HEK293 (cell line): ENCODE data around the gene PYGO2.

Experiments
- KLF1 ChIP-seq: fragments of 450-650 bp; formaldehyde crosslinking; IDR thresholded peaks from 2 replicates; pipeline ENCODE4 v1.5.1; 2016; ENCODE audit warnings: missing biosample characterization, missing genetic modification characterization
- KLF16 ChIP-seq: fragments of 450-650 bp; formaldehyde crosslinking; IDR thresholded peaks from 2 replicates; pipeline ENCODE4 v1.5.1; 2017; ENCODE audit warnings: missing biosample characterization, missing genetic modification characterization
- ZFP3 ChIP-seq: fragments of 450-650 bp; formaldehyde crosslinking; IDR thresholded peaks from 2 replicates; pipeline ENCODE4 v1.5.1; 2016; ENCODE audit warnings: low read depth, missing biosample characterization, missing genetic modification characterization
- ZNF223 ChIP-seq: fragments of 450-650 bp; formaldehyde crosslinking; IDR thresholded peaks from 2 replicates; pipeline ENCODE4 v1.5.1; 2016; ENCODE audit warnings: missing biosample characterization, missing genetic modification characterization
- ZNF48 ChIP-seq: fragments of 450-650 bp; formaldehyde crosslinking; IDR thresholded peaks from 2 replicates; pipeline ENCODE4 v1.5.1; 2016; ENCODE audit warnings: missing biosample characterization, missing genetic modification characterization
- ZNF558 ChIP-seq: fragments of 450-650 bp; formaldehyde crosslinking; IDR thresholded peaks from 2 replicates; pipeline ENCODE4 v1.5.1; 2016; ENCODE audit warnings: missing biosample characterization, missing genetic modification characterization
- ZNF571 ChIP-seq: fragments of 450-650 bp; formaldehyde crosslinking; IDR thresholded peaks from 2 replicates; pipeline ENCODE4 v1.5.0; 2017; ENCODE audit warnings: missing biosample characterization, missing genetic modification characterization
- ZNF610 ChIP-seq: fragments of 450-650 bp; formaldehyde crosslinking; IDR thresholded peaks from 2 replicates; pipeline ENCODE4 v1.5.1; 2016; ENCODE audit warnings: missing biosample characterization, missing genetic modification characterization, borderline replicate concordance
- ZNF626 ChIP-seq: fragments of 450-650 bp; sonication (Bioruptor Pico); formaldehyde crosslinking; IDR thresholded peaks from 2 replicates; pipeline ENCODE4 v1.5.1; 2018; ENCODE audit warnings: missing biosample characterization, missing genetic modification characterization, inconsistent platforms
- ZNF629 ChIP-seq: fragments of 450-650 bp; formaldehyde crosslinking; IDR thresholded peaks from 2 replicates; pipeline ENCODE4 v1.5.1; 2017; ENCODE audit warnings: missing biosample characterization, missing genetic modification characterization
- ZNF658 ChIP-seq: fragments of 450-650 bp; formaldehyde crosslinking; IDR thresholded peaks from 2 replicates; pipeline ENCODE4; 2016; ENCODE audit warnings: missing biosample characterization, missing genetic modification characterization
- ZNF664 ChIP-seq: fragments of 450-650 bp; formaldehyde crosslinking; IDR thresholded peaks from 2 replicates; pipeline ENCODE4 v1.5.1; 2016; ENCODE audit warnings: missing biosample characterization, missing genetic modification characterization
- ZNF76 ChIP-seq: fragments of 450-650 bp; formaldehyde crosslinking; IDR thresholded peaks from 2 replicates; pipeline ENCODE4; 2016; ENCODE audit warnings: low read depth, missing biosample characterization, missing genetic modification characterization, borderline replicate concordance
- ZNF785 ChIP-seq: fragments of 450-650 bp; formaldehyde crosslinking; IDR thresholded peaks from 2 replicates; pipeline ENCODE4 v1.5.1; 2016; ENCODE audit warnings: missing biosample characterization, missing genetic modification characterization
- TF ChIP-seq, protein P1 (sequence below): fragments of 450-650 bp; formaldehyde crosslinking; IDR thresholded peaks from 2 replicates; pipeline ENCODE4 v1.5.1; 2016; ENCODE audit warnings: missing biosample characterization, missing genetic modification characterization
- TF ChIP-seq, protein P2 (sequence below): fragments of 450-650 bp; formaldehyde crosslinking; IDR thresholded peaks from 2 replicates; pipeline ENCODE4 v1.5.1; 2017; ENCODE audit warnings: missing biosample characterization, missing genetic modification characterization
- TF ChIP-seq, protein P3 (sequence below): fragments of 450-650 bp; formaldehyde crosslinking; IDR thresholded peaks from 2 replicates; pipeline ENCODE4 v1.5.1; 2016; ENCODE audit warnings: missing biosample characterization, missing genetic modification characterization
- TF ChIP-seq, protein P4 (sequence below): fragments of 450-650 bp; formaldehyde crosslinking; IDR thresholded peaks from 2 replicates; pipeline ENCODE4 v1.5.1; 2016; ENCODE audit warnings: missing biosample characterization, missing genetic modification characterization, borderline replicate concordance
- TF ChIP-seq, protein P5 (sequence below): fragments of 450-650 bp; formaldehyde crosslinking; IDR thresholded peaks from 2 replicates; pipeline ENCODE4 v1.5.1; 2016; ENCODE audit warnings: missing biosample characterization, missing genetic modification characterization
- TF ChIP-seq, protein P6 (sequence below): fragments of 450-650 bp; formaldehyde crosslinking; IDR thresholded peaks from 2 replicates; pipeline ENCODE4 v1.5.1; 2016; ENCODE audit warnings: missing biosample characterization, missing genetic modification characterization
- TF ChIP-seq, protein P7 (sequence below): fragments of 450-650 bp; formaldehyde crosslinking; IDR thresholded peaks from 2 replicates; pipeline ENCODE4 v1.5.1; 2016; ENCODE audit warnings: missing biosample characterization, missing genetic modification characterization
- TF ChIP-seq, protein P8 (sequence below): fragments of 450-650 bp; formaldehyde crosslinking; IDR thresholded peaks from 2 replicates; pipeline ENCODE4 v1.5.1; 2016; ENCODE audit warnings: missing biosample characterization, missing genetic modification characterization

PYGO2 gene

DNA sequence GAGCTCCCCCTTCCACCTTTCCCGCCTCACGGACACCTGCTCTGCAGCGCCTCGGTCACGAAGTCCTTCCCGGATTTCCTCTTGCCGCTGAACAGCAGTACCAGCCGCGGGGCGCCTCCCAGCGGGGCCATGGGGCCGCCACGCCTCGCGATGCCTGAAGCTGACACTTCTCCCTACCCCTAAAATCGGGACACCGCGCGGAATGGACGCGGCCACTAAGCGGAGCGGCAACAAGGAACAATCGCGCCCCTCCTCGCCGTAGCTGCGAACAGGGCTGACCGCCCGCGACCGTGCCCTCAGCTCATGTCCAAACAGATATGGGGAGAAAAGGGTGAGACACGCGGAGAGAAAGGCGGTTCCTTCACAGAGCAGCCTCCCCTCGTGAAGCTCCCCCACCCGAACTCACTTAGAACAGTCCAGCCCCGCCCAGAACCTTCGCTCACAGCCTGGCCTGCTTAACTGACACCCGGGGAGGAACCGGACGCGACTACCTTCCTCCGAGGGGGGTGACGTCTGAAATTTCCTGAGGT is 25.0 kb downstream of the PYGO2 start, which contains the start of gene PMVK (continued):
- TF ChIP-seq, protein P1, sequence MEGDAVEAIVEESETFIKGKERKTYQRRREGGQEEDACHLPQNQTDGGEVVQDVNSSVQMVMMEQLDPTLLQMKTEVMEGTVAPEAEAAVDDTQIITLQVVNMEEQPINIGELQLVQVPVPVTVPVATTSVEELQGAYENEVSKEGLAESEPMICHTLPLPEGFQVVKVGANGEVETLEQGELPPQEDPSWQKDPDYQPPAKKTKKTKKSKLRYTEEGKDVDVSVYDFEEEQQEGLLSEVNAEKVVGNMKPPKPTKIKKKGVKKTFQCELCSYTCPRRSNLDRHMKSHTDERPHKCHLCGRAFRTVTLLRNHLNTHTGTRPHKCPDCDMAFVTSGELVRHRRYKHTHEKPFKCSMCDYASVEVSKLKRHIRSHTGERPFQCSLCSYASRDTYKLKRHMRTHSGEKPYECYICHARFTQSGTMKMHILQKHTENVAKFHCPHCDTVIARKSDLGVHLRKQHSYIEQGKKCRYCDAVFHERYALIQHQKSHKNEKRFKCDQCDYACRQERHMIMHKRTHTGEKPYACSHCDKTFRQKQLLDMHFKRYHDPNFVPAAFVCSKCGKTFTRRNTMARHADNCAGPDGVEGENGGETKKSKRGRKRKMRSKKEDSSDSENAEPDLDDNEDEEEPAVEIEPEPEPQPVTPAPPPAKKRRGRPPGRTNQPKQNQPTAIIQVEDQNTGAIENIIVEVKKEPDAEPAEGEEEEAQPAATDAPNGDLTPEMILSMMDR = peak; percentile 99
- TF ChIP-seq ZFP3 (tag by site-specific recombination) (no peak), ZNF785 (tag by site-specific recombination) (no peak), ZNF558 (tag by site-specific recombination) (no peak), ZNF610 (peak; percentile 86; the same call in 1 of the 2 replicates), KLF16 (tag by site-specific recombination) (peak; percentile 73; the same call in 1 of the 2 replicates), ZNF223 (no peak), ZNF658 (tag by site-specific recombination) (no peak), ZNF629 (tag by site-specific recombination) (no peak), KLF1 (tag by site-specific recombination) (peak; percentile 56), ZNF76 (tag by site-specific recombination) (peak; percentile 83; the same call in 1 of the 2 replicates), ZNF626 (no peak), ZNF664 (no peak), ZNF48 (tag by site-specific recombination) (no peak), ZNF571 (no peak)
- TF ChIP-seq, protein P2, sequence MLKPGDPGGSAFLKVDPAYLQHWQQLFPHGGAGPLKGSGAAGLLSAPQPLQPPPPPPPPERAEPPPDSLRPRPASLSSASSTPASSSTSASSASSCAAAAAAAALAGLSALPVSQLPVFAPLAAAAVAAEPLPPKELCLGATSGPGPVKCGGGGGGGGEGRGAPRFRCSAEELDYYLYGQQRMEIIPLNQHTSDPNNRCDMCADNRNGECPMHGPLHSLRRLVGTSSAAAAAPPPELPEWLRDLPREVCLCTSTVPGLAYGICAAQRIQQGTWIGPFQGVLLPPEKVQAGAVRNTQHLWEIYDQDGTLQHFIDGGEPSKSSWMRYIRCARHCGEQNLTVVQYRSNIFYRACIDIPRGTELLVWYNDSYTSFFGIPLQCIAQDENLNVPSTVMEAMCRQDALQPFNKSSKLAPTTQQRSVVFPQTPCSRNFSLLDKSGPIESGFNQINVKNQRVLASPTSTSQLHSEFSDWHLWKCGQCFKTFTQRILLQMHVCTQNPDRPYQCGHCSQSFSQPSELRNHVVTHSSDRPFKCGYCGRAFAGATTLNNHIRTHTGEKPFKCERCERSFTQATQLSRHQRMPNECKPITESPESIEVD = no peak
- TF ChIP-seq, protein P3, sequence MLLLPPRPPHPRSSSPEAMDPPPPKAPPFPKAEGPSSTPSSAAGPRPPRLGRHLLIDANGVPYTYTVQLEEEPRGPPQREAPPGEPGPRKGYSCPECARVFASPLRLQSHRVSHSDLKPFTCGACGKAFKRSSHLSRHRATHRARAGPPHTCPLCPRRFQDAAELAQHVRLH (tag by site-specific recombination) = peak; percentile 85
- TF ChIP-seq, protein P4, sequence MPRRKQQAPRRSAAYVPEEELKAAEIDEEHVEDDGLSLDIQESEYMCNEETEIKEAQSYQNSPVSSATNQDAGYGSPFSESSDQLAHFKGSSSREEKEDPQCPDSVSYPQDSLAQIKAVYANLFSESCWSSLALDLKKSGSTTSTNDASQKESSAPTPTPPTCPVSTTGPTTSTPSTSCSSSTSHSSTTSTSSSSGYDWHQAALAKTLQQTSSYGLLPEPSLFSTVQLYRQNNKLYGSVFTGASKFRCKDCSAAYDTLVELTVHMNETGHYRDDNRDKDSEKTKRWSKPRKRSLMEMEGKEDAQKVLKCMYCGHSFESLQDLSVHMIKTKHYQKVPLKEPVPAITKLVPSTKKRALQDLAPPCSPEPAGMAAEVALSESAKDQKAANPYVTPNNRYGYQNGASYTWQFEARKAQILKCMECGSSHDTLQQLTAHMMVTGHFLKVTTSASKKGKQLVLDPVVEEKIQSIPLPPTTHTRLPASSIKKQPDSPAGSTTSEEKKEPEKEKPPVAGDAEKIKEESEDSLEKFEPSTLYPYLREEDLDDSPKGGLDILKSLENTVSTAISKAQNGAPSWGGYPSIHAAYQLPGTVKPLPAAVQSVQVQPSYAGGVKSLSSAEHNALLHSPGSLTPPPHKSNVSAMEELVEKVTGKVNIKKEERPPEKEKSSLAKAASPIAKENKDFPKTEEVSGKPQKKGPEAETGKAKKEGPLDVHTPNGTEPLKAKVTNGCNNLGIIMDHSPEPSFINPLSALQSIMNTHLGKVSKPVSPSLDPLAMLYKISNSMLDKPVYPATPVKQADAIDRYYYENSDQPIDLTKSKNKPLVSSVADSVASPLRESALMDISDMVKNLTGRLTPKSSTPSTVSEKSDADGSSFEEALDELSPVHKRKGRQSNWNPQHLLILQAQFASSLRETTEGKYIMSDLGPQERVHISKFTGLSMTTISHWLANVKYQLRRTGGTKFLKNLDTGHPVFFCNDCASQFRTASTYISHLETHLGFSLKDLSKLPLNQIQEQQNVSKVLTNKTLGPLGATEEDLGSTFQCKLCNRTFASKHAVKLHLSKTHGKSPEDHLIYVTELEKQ (tag by site-specific recombination) = peak; percentile 54; the same call in 1 of the 2 replicates
- TF ChIP-seq, protein P5, sequence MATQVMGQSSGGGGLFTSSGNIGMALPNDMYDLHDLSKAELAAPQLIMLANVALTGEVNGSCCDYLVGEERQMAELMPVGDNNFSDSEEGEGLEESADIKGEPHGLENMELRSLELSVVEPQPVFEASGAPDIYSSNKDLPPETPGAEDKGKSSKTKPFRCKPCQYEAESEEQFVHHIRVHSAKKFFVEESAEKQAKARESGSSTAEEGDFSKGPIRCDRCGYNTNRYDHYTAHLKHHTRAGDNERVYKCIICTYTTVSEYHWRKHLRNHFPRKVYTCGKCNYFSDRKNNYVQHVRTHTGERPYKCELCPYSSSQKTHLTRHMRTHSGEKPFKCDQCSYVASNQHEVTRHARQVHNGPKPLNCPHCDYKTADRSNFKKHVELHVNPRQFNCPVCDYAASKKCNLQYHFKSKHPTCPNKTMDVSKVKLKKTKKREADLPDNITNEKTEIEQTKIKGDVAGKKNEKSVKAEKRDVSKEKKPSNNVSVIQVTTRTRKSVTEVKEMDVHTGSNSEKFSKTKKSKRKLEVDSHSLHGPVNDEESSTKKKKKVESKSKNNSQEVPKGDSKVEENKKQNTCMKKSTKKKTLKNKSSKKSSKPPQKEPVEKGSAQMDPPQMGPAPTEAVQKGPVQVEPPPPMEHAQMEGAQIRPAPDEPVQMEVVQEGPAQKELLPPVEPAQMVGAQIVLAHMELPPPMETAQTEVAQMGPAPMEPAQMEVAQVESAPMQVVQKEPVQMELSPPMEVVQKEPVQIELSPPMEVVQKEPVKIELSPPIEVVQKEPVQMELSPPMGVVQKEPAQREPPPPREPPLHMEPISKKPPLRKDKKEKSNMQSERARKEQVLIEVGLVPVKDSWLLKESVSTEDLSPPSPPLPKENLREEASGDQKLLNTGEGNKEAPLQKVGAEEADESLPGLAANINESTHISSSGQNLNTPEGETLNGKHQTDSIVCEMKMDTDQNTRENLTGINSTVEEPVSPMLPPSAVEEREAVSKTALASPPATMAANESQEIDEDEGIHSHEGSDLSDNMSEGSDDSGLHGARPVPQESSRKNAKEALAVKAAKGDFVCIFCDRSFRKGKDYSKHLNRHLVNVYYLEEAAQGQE (tag by site-specific recombination) = peak; percentile 56; the same call in 1 of the 2 replicates
- TF ChIP-seq, protein P6, sequence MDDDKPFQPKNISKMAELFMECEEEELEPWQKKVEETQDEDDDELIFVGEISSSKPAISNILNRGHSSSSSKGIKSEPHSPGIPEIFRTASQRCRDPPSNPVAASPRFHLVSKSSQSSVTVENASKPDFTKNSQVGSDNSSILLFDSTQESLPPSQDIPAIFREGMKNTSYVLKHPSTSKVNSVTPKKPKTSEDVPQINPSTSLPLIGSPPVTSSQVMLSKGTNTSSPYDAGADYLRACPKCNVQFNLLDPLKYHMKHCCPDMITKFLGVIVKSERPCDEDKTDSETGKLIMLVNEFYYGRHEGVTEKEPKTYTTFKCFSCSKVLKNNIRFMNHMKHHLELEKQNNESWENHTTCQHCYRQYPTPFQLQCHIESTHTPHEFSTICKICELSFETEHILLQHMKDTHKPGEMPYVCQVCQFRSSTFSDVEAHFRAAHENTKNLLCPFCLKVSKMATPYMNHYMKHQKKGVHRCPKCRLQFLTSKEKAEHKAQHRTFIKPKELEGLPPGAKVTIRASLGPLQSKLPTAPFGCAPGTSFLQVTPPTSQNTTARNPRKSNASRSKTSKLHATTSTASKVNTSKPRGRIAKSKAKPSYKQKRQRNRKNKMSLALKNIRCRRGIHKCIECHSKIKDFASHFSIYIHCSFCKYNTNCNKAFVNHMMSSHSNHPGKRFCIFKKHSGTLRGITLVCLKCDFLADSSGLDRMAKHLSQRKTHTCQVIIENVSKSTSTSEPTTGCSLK (tag by site-specific recombination) = no peak
- TF ChIP-seq, protein P7, sequence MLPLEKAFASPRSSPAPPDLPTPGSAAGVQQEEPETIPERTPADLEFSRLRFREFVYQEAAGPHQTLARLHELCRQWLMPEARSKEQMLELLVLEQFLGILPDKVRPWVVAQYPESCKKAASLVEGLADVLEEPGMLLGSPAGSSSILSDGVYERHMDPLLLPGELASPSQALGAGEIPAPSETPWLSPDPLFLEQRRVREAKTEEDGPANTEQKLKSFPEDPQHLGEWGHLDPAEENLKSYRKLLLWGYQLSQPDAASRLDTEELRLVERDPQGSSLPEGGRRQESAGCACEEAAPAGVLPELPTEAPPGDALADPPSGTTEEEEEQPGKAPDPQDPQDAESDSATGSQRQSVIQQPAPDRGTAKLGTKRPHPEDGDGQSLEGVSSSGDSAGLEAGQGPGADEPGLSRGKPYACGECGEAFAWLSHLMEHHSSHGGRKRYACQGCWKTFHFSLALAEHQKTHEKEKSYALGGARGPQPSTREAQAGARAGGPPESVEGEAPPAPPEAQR (tag by site-specific recombination) = no peak
- TF ChIP-seq, protein P8, sequence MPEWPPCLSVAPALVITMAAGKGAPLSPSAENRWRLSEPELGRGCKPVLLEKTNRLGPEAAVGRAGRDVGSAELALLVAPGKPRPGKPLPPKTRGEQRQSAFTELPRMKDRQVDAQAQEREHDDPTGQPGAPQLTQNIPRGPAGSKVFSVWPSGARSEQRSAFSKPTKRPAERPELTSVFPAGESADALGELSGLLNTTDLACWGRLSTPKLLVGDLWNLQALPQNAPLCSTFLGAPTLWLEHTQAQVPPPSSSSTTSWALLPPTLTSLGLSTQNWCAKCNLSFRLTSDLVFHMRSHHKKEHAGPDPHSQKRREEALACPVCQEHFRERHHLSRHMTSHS (tag by site-specific recombination) = no peak
